ENCODE measurements around the gene POC1A.

The POC1A gene

GRCh38 chr3:52149726-52150125 is 4.5 kb downstream of the POC1A start:
- TF ChIP-seq CEBPB (IDR thresholded peaks at IDR 0.05) (no peak), NFIC (IDR thresholded peaks at IDR 0.05) (no peak), RAD21 (IDR thresholded peaks at IDR 0.05; ENCODE audit: low read depth) (no peak), REST (IDR thresholded peaks at IDR 0.05; ENCODE audit: low read depth) (no peak), YY1 (IDR thresholded peaks at IDR 0.05; ENCODE audit: low read depth) (no peak), TCF12 (IDR thresholded peaks at IDR 0.05; ENCODE audit: low read depth) (no peak), EGR1 (IDR thresholded peaks at IDR 0.05) (no peak), ZBTB7A (IDR thresholded peaks at IDR 0.05; ENCODE audit: low read depth) (no peak), USF1 (IDR thresholded peaks at IDR 0.05) (no peak), TEAD4 (IDR thresholded peaks at IDR 0.05) (no peak), EP300 (IDR thresholded peaks at IDR 0.05; ENCODE audit: borderline replicate concordance) (no peak), MAX (IDR thresholded peaks at IDR 0.05) (no peak), TAF1 (IDR thresholded peaks at IDR 0.05; ENCODE audit: low read depth) (no peak), CREB1 (IDR thresholded peaks at IDR 0.05; ENCODE audit: low read depth) (no peak), FOXM1 (IDR thresholded peaks at IDR 0.05; ENCODE audit: borderline replicate concordance, low read depth) (no peak)

GRCh38 chr3:52149021-52149420 is 5.2 kb downstream of the POC1A start:
- TF ChIP-seq USF1 (IDR thresholded peaks at IDR 0.05) (no peak), EGR1 (IDR thresholded peaks at IDR 0.05) (no peak), YY1 (IDR thresholded peaks at IDR 0.05; ENCODE audit: low read depth) (no peak), CEBPB (IDR thresholded peaks at IDR 0.05) (no peak)

GRCh38 chr3:52147804-52148203 is 6.4 kb downstream of the POC1A start:
- TF ChIP-seq TAF1 (IDR thresholded peaks at IDR 0.05; ENCODE audit: low read depth) = no peak
- no peak for TF ChIP-seq CEBPB (IDR thresholded peaks at IDR 0.05)
- TF ChIP-seq TEAD4 (IDR thresholded peaks at IDR 0.05) = no peak
- no peak for TF ChIP-seq MAX (IDR thresholded peaks at IDR 0.05)
- no peak for TF ChIP-seq YY1 (IDR thresholded peaks at IDR 0.05; ENCODE audit: low read depth)
- TF ChIP-seq ZBTB7A (IDR thresholded peaks at IDR 0.05; ENCODE audit: low read depth) = no peak
- no peak for TF ChIP-seq TCF12 (IDR thresholded peaks at IDR 0.05; ENCODE audit: low read depth)
- no peak for TF ChIP-seq EGR1 (IDR thresholded peaks at IDR 0.05)
- no peak for TF ChIP-seq USF1 (IDR thresholded peaks at IDR 0.05)
- TF ChIP-seq NFIC (IDR thresholded peaks at IDR 0.05) = no peak
- no peak for TF ChIP-seq REST (IDR thresholded peaks at IDR 0.05; ENCODE audit: low read depth)
- TF ChIP-seq RAD21 (IDR thresholded peaks at IDR 0.05; ENCODE audit: low read depth) = no peak

- TF ChIP-seq TEAD4 (IDR thresholded peaks at IDR 0.05) = no peak
- TF ChIP-seq CREB1 (IDR thresholded peaks at IDR 0.05; ENCODE audit: low read depth) = no peak
- TF ChIP-seq USF1 (IDR thresholded peaks at IDR 0.05) = no peak
- no peak for TF ChIP-seq EP300 (IDR thresholded peaks at IDR 0.05; ENCODE audit: borderline replicate concordance)
- TF ChIP-seq REST (IDR thresholded peaks at IDR 0.05; ENCODE audit: low read depth) = no peak
- TF ChIP-seq ZBTB7A (IDR thresholded peaks at IDR 0.05; ENCODE audit: low read depth) = no peak
- no peak for TF ChIP-seq EGR1 (IDR thresholded peaks at IDR 0.05)
- TF ChIP-seq YY1 (IDR thresholded peaks at IDR 0.05; ENCODE audit: low read depth) = no peak
- no peak for TF ChIP-seq TAF1 (IDR thresholded peaks at IDR 0.05; ENCODE audit: low read depth)
- no peak for TF ChIP-seq FOXM1 (IDR thresholded peaks at IDR 0.05; ENCODE audit: borderline replicate concordance, low read depth)
- no peak for TF ChIP-seq CEBPB (IDR thresholded peaks at IDR 0.05)
- TF ChIP-seq MAX (IDR thresholded peaks at IDR 0.05) = no peak
Measured at GRCh38 chr3:52146811-52147210, 7.4 kb downstream of the POC1A start.

Measured in Ishikawa (cell line).